ENCODE results near the gene MFNG. TPM values are rescaled to one million over a fixed set of nuclear protein-coding genes. Genes with fewer than 3 reads are reported as not detected.
A peak's percentile ranks its signal among the peaks of the same experiment; 100 is the strongest.
"Not testable (repeated sequence)": the region's sequence is repeated elsewhere in the genome, so short reads cannot be mapped to it uniquely, and the experiment has no call there.

Gene MFNG
- total RNA-seq (10 to 100 TPM in 3 of 4 donors, 1 to 10 TPM in 1; 8.0 to 15.3 (median 11.4) TPM), polyA plus RNA-seq (10 to 100 TPM in 2 of 3 donors, 1 to 10 TPM in 1; 9.9 to 33.9 (median 10.8) TPM)

- Histone ChIP-seq H3K4me1 (peaks cover 0 to 13% (median 9%) of the 10 kb centered on the region in 4 donors), H3K9me3 (no peaks in the 10 kb centered on the region), H3K27ac (peak within 1 kb of the TSS; percentile 59 to 65 (median 60)), H3K4me3 (peak within 1 kb of the TSS; percentile 10 to 45 (median 34)), H3K36me3 (no peaks in the 10 kb centered on the region), H3K27me3 (peaks cover 0 to 56% (median 30%) of the 10 kb centered on the region in 3 donors)
- intact Hi-C loops (cut with DNase I), result no loop called here
- no peak for TF ChIP-seq POLR2A (IDR thresholded peaks at IDR 0.05)
- TF ChIP-seq CTCF (IDR thresholded peaks at IDR 0.05), result no peak
- peak in 1 of 4 donors; percentile 15 for TF ChIP-seq POLR2AphosphoS5 (IDR thresholded peaks at IDR 0.05)
- DNase-seq, result peak; percentile 77
- 3% methylated on average over 24 of the region's 24 CpGs for WGBS, 2 donors
These were observed at the start of gene MFNG for GRCh38 chr22:37486224-37486845. Gene MFNG (minus strand): TSS chr22:37486384. CDS start chr22:37486177, 207 bp downstream.

- 93 to 94% methylated on average over 6 of the region's 6 CpGs for WGBS, 2 donors
- H3K27me3 ChIP-seq, result peaks cover 0 to 6% (median 0%) of the 10 kb centered on the region in 3 donors
- intact Hi-C loops (cut with DNase I), result no loop called here
These were observed 49.0 kb upstream of the MFNG start for GRCh38 chr22:37535159-37535558.

GRCh38 chr22:37534445-37534844 lies 48.3 kb upstream of the MFNG start:
- WGBS, 2 donors, result 88 to 89% methylated on average over 3 of the region's 3 CpGs
- H3K4me3 ChIP-seq, result no peak overlapping the region
- H3K36me3 ChIP-seq, result no peaks in the 10 kb centered on the region
- no peak overlapping the region for H3K27ac ChIP-seq
- intact Hi-C loops (cut with DNase I), result no loop called here
- no peaks in the 10 kb centered on the region for H3K9me3 ChIP-seq
- H3K27me3 ChIP-seq, result peaks cover 0 to under 1% (median 0%) of the 10 kb centered on the region in 3 donors
- no peak for DNase-seq
- no peak for TF ChIP-seq CTCF (IDR thresholded peaks at IDR 0.05)
- TF ChIP-seq POLR2AphosphoS5 (IDR thresholded peaks at IDR 0.05), result no peak
- no peak for TF ChIP-seq POLR2A (IDR thresholded peaks at IDR 0.05)
- no peak for TF ChIP-seq EP300 (IDR thresholded peaks at IDR 0.05)
- H3K4me1 ChIP-seq, result peaks cover 0 to 10% (median 9%) of the 10 kb centered on the region in 4 donors

More at GRCh38 chr22:37535159-37535558, 49.0 kb upstream of the MFNG start:
- H3K27ac ChIP-seq, result no peak overlapping the region
- peaks cover 0 to 10% (median 9%) of the 10 kb centered on the region in 4 donors for H3K4me1 ChIP-seq
- TF ChIP-seq POLR2A (IDR thresholded peaks at IDR 0.05), result no peak
- no peak for TF ChIP-seq POLR2AphosphoS5 (IDR thresholded peaks at IDR 0.05)
- H3K36me3 ChIP-seq, result no peaks in the 10 kb centered on the region
- no peaks in the 10 kb centered on the region for H3K9me3 ChIP-seq
- no peak for DNase-seq
- no peak overlapping the region for H3K4me3 ChIP-seq

GRCh38 chr22:37533995-37534394 lies 47.8 kb upstream of the MFNG start:
- Histone ChIP-seq H3K9me3 (no peaks in the 10 kb centered on the region), H3K4me1 (peaks cover 0 to 7% (median 6%) of the 10 kb centered on the region in 4 donors), H3K4me3 (no peak overlapping the region), H3K27ac (no peak overlapping the region), H3K27me3 (no peaks in the 10 kb centered on the region), H3K36me3 (no peaks in the 10 kb centered on the region)
- 2 to 21% methylated on average over 9 of the region's 9 CpGs for WGBS, 2 donors
- TF ChIP-seq EP300 (IDR thresholded peaks at IDR 0.05), result no peak
- TF ChIP-seq POLR2A (IDR thresholded peaks at IDR 0.05), result no peak
- no peak for TF ChIP-seq POLR2AphosphoS5 (IDR thresholded peaks at IDR 0.05)
- TF ChIP-seq CTCF (IDR thresholded peaks at IDR 0.05), result no peak
- no peak for DNase-seq
- intact Hi-C loops (cut with DNase I), result no loop called here

DNA sequence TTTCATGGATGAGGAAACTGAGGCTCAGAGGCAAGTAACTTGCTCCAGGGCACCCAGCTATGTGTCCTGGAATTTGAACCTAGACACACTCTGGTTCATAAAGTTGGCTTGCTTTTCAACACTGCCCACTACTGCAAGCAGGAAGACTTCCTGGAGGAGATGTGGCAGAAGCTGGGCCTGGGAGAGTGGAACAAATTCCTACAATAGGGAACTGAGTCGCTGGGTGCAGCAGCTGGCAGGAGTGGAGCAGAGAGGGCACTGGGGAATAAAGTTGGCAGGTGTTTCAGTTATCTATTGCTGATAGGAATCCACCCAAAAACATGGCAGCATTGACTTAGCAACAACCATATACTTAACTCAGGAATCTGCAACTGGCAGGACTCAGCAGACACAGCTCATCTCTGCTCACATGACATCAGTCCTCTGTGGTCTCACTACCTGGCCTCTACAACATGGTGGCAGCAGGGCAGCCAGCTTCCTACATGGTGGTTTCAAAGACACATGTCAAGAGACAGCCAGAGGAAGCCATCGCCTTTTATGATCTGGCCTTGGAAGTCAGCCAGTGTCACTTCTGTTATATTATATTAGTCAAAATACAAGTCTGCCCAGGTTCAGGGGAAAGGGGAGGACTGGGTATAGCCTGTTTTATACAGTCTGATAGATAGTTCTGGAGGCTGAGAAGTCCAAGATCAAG lies 43.6 kb upstream of the MFNG start:
- no peak overlapping the region for H3K27ac ChIP-seq
- no peak overlapping the region for H3K4me3 ChIP-seq
- no peaks in the 10 kb centered on the region for H3K36me3 ChIP-seq
- TF ChIP-seq EP300 (IDR thresholded peaks at IDR 0.05), result no peak
- no peak for TF ChIP-seq CTCF (IDR thresholded peaks at IDR 0.05)
- intact Hi-C loops (cut with DNase I), result no loop called here
- DNase-seq, result no peak
- H3K4me1 ChIP-seq, result peaks cover 0 to 6% (median 3%) of the 10 kb centered on the region in 4 donors
- H3K9me3 ChIP-seq, result no peaks in the 10 kb centered on the region
- whole genome bisulfite sequencing, 2 donors, result 13 to 47% methylated on average over 2 of the region's 2 CpGs
- no peaks in the 10 kb centered on the region for H3K27me3 ChIP-seq

DNA sequence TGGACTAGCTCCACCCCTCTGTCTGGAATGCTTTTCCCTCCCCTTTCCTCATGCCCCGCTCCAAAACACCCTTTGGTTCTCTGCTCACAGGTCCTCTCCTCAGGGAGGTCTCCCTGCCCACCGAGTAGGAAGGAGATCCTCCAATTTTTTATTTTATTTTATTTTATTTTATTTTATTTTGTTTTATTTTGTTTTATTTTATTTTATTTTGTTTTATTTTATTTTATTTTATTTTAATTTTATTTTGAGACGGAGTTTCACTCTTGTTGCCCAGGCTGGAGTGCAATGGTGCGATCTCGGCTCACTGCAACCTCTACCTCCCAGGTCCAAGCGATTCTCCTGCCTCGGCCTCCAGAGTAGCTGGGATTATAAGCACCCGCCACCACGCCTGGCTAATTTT lies 41.8 kb upstream of the MFNG start:
- H3K4me3 ChIP-seq; H3K27ac ChIP-seq; intact Hi-C loops (cut with DNase I); H3K36me3 ChIP-seq; H3K9me3 ChIP-seq; DNase-seq; H3K27me3 ChIP-seq; H3K4me1 ChIP-seq: not testable (repeated sequence)
- 87 to 90% methylated on average over 9 of the region's 9 CpGs for WGBS, 2 donors

GRCh38 chr22:37527081-37527752 lies 41.0 kb upstream of the MFNG start:
- H3K27ac ChIP-seq; H3K27me3 ChIP-seq; DNase-seq; H3K4me1 ChIP-seq; H3K9me3 ChIP-seq; H3K4me3 ChIP-seq; H3K36me3 ChIP-seq; intact Hi-C loops (cut with DNase I): not testable (repeated sequence)
- WGBS, 2 donors, result 80 to 89% methylated on average over 9 of the region's 9 CpGs
